Panc1 (cell line): ENCODE results near the gene H19. TPM values are rescaled to one million over a fixed set of nuclear protein-coding genes. Genes with fewer than 3 reads are reported as not detected.

Source experiments
- ATAC-seq: fragments of 200-7000 bp; cut with Tn5 transposase; 2 replicates; pipeline ENCODE4 v1.9.1; 2020; ENCODE audit warnings: mild to moderate bottlenecking, moderate library complexity
- BruUV-seq: library from RNA; stranded (reverse); fragments of 400-500 nt; replicated peaks from 2 replicates; lab custom pipeline; 2021; lab: Mats Ljungman, UMichigan
- CTCF ChIA-PET: fragments of 300-600 bp; sonication (Branson Sonifier 250); formaldehyde crosslinking; loops from one replicate; lab custom pipeline; 2022; ENCODE audit warnings: antibody characterized with exemption; lab: Charles Lee
- POLR2A ChIA-PET: fragments of 300-600 bp; sonication (Branson Sonifier 250); formaldehyde crosslinking; loops from one replicate; lab custom pipeline; 2022; ENCODE audit warnings: antibody characterized with exemption; lab: Charles Lee
- DNase-seq: peaks from one replicate; pipeline ENCODE4 v3.0.0-alpha.2; 2010; ENCODE audit warnings: low read depth, low spot score
- H3K27ac ChIP-seq: 2 replicates; pipeline ENCODE4 v1.5.1; 2011; ENCODE audit warnings: mild to moderate bottlenecking, low read length, inconsistent platforms
- H3K27me3 ChIP-seq: fragments of 200-500 bp; sonication (Bioruptor generic); 2 replicates; pipeline ENCODE4 v1.6.0; 2014; ENCODE audit warnings: low read length, inconsistent platforms; ENCODE audit not compliant: control insufficient read depth, insufficient read depth
- H3K36me3 ChIP-seq: fragments of 200-500 bp; sonication (Bioruptor generic); 2 replicates; pipeline ENCODE4 v1.5.1; 2014; ENCODE audit warnings: inconsistent platforms, mild to moderate bottlenecking, low read length, moderate library complexity; ENCODE audit not compliant: control insufficient read depth, insufficient read depth
- H3K4me1 ChIP-seq: 2 replicates; pipeline ENCODE4 v1.5.1; 2011; ENCODE audit warnings: inconsistent platforms, mild to moderate bottlenecking, low read length, moderate library complexity; ENCODE audit not compliant: control insufficient read depth, insufficient read depth
- H3K4me3 ChIP-seq, 2 experiments: 2 replicates each; pipeline ENCODE4 v1.5.1; 2011 to 2012; ENCODE audit warnings: low read depth in 2 of 2, low read length in 2 of 2, mild to moderate bottlenecking in 2 of 2, inconsistent platforms in 1 of 2, moderate library complexity in 1 of 2
- H3K9me3 ChIP-seq: fragments of 200-500 bp; sonication (Bioruptor generic); 2 replicates; pipeline ENCODE4 v1.5.1; 2014; ENCODE audit warnings: low read depth, mild to moderate bottlenecking, inconsistent platforms, low read length, moderate library complexity; ENCODE audit not compliant: control insufficient read depth, insufficient read depth
- POLR2AphosphoS5 ChIP-seq: IDR thresholded peaks from 2 replicates; pipeline ENCODE4 v1.6.1; 2012; ENCODE audit warnings: mild to moderate bottlenecking, low read depth, low read length, moderate library complexity
- SIN3A ChIP-seq: IDR thresholded peaks from 2 replicates; pipeline ENCODE4 v1.6.1; 2012; ENCODE audit warnings: low read depth, mild to moderate bottlenecking, low read length, moderate library complexity, borderline replicate concordance; ENCODE audit not compliant: insufficient read depth
- TCF7L2 ChIP-seq: IDR thresholded peaks from 2 replicates; pipeline ENCODE4 v1.6.1; 2011; ENCODE audit warnings: mild to moderate bottlenecking, low read depth, low read length, inconsistent platforms
- in situ Hi-C: cut with HindIII; loops from 2 replicates; pipeline ENCODE4 v1.10.0; 2016; ENCODE audit warnings: low sequenced_read_pairs, low pct_unique_long_range_greater_than_20kb
- intact Hi-C: fragments of 100-400 bp; cut with micrococcal nuclease; formaldehyde crosslinking; loops from one replicate; pipeline ENCODE4 v1.10.0; 2022; ENCODE audit not compliant: unreplicated experiment
- total RNA-seq: library from RNA; stranded (reverse); gene quantifications from one replicate; pipeline ENCODE4 v1.2.1, GENCODE V29; 2021; ENCODE audit not compliant: unreplicated experiment
- TF ChIP-seq, protein P1 (sequence below), 2 experiments: IDR thresholded peaks; 2 replicates each; pipeline ENCODE4 v1.6.1; 2011 to 2012; ENCODE audit warnings: low read depth in 2 of 2, control low read depth in 1 of 2, low read length in 1 of 2, mild to moderate bottlenecking in 1 of 2, moderate library complexity in 1 of 2; ENCODE audit not compliant: insufficient read depth in 1 of 2
- TF ChIP-seq, protein P2 (sequence below): fragments of 450-650 bp; IDR thresholded peaks from 2 replicates; pipeline ENCODE4 v1.5.1; 2017; ENCODE audit warnings: mild to moderate bottlenecking

H19 gene
- total RNA-seq, 1 experiment from 2014 or later: 1,268 TPM

- no peaks in the 10 kb centered on the region for H3K9me3 ChIP-seq
- H3K36me3 ChIP-seq: no peaks in the 10 kb centered on the region
- peak; percentile 15 for ATAC-seq
- intact Hi-C loops (no loop called here), in situ Hi-C loops (no loop called here)
- no peaks in the 10 kb centered on the region for H3K4me1 ChIP-seq
- DNase-seq: no peak
- no peak overlapping the region for H3K27ac ChIP-seq
- ChIA-PET POLR2A (interaction anchor here (0.6 kb wide), 1 partner anchor 111 kb away, joined by 10 read pairs; no protein-coding TSS in a partner anchor), CTCF (interaction anchor here (0.6 to 4.8 kb wide), 4 partner anchors 9 to 145 kb away, joined by 4 to 49 read pairs (median 4); no protein-coding TSS in a partner anchor)
- TF ChIP-seq POLR2AphosphoS5 (no peak), TCF7L2 (no peak), SIN3A (no peak)
- TF ChIP-seq, protein P1, sequence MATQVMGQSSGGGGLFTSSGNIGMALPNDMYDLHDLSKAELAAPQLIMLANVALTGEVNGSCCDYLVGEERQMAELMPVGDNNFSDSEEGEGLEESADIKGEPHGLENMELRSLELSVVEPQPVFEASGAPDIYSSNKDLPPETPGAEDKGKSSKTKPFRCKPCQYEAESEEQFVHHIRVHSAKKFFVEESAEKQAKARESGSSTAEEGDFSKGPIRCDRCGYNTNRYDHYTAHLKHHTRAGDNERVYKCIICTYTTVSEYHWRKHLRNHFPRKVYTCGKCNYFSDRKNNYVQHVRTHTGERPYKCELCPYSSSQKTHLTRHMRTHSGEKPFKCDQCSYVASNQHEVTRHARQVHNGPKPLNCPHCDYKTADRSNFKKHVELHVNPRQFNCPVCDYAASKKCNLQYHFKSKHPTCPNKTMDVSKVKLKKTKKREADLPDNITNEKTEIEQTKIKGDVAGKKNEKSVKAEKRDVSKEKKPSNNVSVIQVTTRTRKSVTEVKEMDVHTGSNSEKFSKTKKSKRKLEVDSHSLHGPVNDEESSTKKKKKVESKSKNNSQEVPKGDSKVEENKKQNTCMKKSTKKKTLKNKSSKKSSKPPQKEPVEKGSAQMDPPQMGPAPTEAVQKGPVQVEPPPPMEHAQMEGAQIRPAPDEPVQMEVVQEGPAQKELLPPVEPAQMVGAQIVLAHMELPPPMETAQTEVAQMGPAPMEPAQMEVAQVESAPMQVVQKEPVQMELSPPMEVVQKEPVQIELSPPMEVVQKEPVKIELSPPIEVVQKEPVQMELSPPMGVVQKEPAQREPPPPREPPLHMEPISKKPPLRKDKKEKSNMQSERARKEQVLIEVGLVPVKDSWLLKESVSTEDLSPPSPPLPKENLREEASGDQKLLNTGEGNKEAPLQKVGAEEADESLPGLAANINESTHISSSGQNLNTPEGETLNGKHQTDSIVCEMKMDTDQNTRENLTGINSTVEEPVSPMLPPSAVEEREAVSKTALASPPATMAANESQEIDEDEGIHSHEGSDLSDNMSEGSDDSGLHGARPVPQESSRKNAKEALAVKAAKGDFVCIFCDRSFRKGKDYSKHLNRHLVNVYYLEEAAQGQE (IDR thresholded peaks at IDR 0.05; ENCODE audit: insufficient read depth in 1 of 2, low read depth in 2 of 2, low read length in 1 of 2): no peak
- TF ChIP-seq, protein P2, sequence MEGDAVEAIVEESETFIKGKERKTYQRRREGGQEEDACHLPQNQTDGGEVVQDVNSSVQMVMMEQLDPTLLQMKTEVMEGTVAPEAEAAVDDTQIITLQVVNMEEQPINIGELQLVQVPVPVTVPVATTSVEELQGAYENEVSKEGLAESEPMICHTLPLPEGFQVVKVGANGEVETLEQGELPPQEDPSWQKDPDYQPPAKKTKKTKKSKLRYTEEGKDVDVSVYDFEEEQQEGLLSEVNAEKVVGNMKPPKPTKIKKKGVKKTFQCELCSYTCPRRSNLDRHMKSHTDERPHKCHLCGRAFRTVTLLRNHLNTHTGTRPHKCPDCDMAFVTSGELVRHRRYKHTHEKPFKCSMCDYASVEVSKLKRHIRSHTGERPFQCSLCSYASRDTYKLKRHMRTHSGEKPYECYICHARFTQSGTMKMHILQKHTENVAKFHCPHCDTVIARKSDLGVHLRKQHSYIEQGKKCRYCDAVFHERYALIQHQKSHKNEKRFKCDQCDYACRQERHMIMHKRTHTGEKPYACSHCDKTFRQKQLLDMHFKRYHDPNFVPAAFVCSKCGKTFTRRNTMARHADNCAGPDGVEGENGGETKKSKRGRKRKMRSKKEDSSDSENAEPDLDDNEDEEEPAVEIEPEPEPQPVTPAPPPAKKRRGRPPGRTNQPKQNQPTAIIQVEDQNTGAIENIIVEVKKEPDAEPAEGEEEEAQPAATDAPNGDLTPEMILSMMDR: no peak
- BruUV-seq: no TSS peak
- no peaks in the 10 kb centered on the region for H3K27me3 ChIP-seq
- H3K4me3 ChIP-seq: no peak overlapping the region
These were observed 30.1 kb upstream of the H19 start for GRCh38 chr11:2027708-2028107.

DNA sequence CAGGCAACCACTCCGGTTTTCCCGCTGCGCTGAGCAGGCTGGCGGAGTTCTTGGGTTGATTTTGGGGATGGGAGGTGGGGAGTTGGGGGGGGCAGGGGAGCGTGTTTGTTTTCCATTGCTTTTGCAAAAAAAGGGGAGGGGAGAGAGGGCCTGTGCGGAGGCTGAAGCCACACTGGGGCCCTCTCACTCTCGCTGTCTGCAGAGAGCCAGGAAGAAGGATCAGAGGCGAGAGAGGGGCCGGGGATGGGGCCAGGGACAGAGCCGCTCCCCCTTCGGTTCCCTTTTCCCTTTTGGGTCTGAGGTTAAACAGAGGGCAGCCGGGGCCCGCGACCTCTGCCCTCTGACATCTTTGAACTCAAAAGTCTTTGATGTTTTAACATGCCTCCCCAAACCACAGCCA lies 17.4 kb upstream of the H19 start:
- Histone ChIP-seq H3K9me3 (no peaks in the 10 kb centered on the region), H3K36me3 (no peaks in the 10 kb centered on the region), H3K27ac (no peak overlapping the region), H3K4me3 (no peak overlapping the region), H3K27me3 (no peaks in the 10 kb centered on the region), H3K4me1 (no peaks in the 10 kb centered on the region)
- TF ChIP-seq, protein P1 (IDR thresholded peaks at IDR 0.05; ENCODE audit: insufficient read depth in 1 of 2, low read depth in 2 of 2, low read length in 1 of 2): no peak
- TF ChIP-seq TCF7L2 (no peak), SIN3A (no peak), POLR2AphosphoS5 (no peak)
- TF ChIP-seq, protein P2: no peak
- ATAC-seq (no peak), DNase-seq (no peak)
- in situ Hi-C loops (no loop called here), intact Hi-C loops (no loop called here)
- ChIA-PET CTCF (no interaction called here), POLR2A (no interaction called here)
- BruUV-seq: no TSS peak
